Measurements from ENCODE around the gene RPUSD1. TPM values are rescaled to one million over a fixed set of nuclear protein-coding genes. Genes with fewer than 3 reads are reported as not detected.

The RPUSD1 gene
- total RNA-seq, 1 experiment from 2014 or later = 45.1 TPM

GRCh38 chr16:830107-830870 is 42.1 kb upstream of the RPUSD1 start:
- no peaks in the 10 kb centered on the region for H3K27me3 Mint-ChIP-seq (ENCODE audit: low read depth)
- no peaks in the 10 kb centered on the region for H3K9me3 Mint-ChIP-seq
- no peak for ATAC-seq
- H3K4me3 Mint-ChIP-seq = no peak overlapping the region
- POLR2A ChIA-PET = no interaction called here
- no peak overlapping the region for H3K27ac Mint-ChIP-seq
- no peaks in the 10 kb centered on the region for H3K36me3 Mint-ChIP-seq
- CTCF ChIA-PET = interaction anchor here (0.6 kb wide), 1 partner anchor 15 kb away, joined by 3 read pairs; no protein-coding TSS in a partner anchor
- TF ChIP-seq NR1H2 (CRISPR knock-in tag; IDR thresholded peaks at IDR 0.05) (no peak), ZNF532 (CRISPR knock-in tag; IDR thresholded peaks at IDR 0.05; ENCODE audit: borderline replicate concordance) (no peak), TP53 (CRISPR knock-in tag; IDR thresholded peaks at IDR 0.05) (no peak), HMGXB4 (CRISPR knock-in tag; IDR thresholded peaks at IDR 0.05) (no peak), TEAD1 (CRISPR knock-in tag; IDR thresholded peaks at IDR 0.05) (no peak), PRRX2 (CRISPR knock-in tag; IDR thresholded peaks at IDR 0.05) (no peak), ARID4B (CRISPR knock-in tag; IDR thresholded peaks at IDR 0.05; ENCODE audit: borderline replicate concordance) (no peak), ZNF671 (CRISPR knock-in tag; IDR thresholded peaks at IDR 0.05) (no peak), IRF1 (CRISPR knock-in tag; IDR thresholded peaks at IDR 0.05) (no peak), MAX (CRISPR knock-in tag; IDR thresholded peaks at IDR 0.05) (no peak), ATF2 (CRISPR knock-in tag; IDR thresholded peaks at IDR 0.05; ENCODE audit: borderline replicate concordance, low read depth) (no peak), SMAD3 (CRISPR knock-in tag; IDR thresholded peaks at IDR 0.05; ENCODE audit: borderline replicate concordance) (no peak), ZBTB43 (CRISPR knock-in tag; IDR thresholded peaks at IDR 0.05) (no peak), AFF4 (CRISPR knock-in tag; IDR thresholded peaks at IDR 0.05; ENCODE audit: borderline replicate concordance) (no peak), ATF3 (CRISPR knock-in tag; conservative IDR thresholded peaks at IDR 0.05) (no peak)
- DNase-seq (ENCODE audit: low spot score) = no peak
- H3K4me1 Mint-ChIP-seq = no peaks in the 10 kb centered on the region
